GM12801 (cell line): Measurements from ENCODE around the gene BNIPL.

Experiments
- TF ChIP-seq, protein P1 (sequence below): IDR thresholded peaks from one replicate; pipeline ENCODE4 v1.5.1; 2011; ENCODE audit warnings: control low read depth; ENCODE audit not compliant: insufficient read length; ENCODE audit errors: extremely low read depth

BNIPL gene

DNA sequence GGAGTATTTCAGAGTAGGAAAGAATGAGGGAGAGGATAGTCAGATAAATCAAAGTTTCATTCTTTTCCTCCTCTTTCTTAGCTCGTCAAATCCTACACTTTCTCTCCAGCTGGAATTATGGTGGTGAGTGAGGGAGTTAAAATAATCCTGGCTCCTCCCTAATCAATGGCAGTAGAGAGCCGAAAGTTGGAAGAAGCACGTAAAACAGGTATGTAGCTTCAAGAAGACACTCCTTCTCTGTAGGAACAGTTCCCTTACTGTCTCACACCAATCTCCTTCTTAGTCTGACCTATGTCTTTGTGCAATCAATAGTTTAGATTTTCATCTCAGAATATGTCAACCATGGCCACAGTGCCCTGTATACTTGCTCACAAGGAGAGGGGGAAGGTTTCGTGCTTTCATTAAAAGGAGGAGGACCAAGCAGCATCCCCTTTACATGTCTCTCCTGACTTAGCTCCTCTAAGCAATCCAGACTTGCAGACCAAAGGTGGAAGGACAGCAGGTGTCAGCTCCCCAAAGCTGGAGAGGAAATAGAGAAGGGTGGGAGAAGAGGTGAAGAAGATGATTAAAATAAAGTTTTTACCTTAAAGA is 30.6 kb upstream of the BNIPL start:
- TF ChIP-seq, protein P1, sequence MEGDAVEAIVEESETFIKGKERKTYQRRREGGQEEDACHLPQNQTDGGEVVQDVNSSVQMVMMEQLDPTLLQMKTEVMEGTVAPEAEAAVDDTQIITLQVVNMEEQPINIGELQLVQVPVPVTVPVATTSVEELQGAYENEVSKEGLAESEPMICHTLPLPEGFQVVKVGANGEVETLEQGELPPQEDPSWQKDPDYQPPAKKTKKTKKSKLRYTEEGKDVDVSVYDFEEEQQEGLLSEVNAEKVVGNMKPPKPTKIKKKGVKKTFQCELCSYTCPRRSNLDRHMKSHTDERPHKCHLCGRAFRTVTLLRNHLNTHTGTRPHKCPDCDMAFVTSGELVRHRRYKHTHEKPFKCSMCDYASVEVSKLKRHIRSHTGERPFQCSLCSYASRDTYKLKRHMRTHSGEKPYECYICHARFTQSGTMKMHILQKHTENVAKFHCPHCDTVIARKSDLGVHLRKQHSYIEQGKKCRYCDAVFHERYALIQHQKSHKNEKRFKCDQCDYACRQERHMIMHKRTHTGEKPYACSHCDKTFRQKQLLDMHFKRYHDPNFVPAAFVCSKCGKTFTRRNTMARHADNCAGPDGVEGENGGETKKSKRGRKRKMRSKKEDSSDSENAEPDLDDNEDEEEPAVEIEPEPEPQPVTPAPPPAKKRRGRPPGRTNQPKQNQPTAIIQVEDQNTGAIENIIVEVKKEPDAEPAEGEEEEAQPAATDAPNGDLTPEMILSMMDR = no peak

- TF ChIP-seq, protein P1 = no peak
Measured at GRCh38 chr1:151006327-151007052, 29.9 kb upstream of the BNIPL start, which contains the start of gene MINDY1. Gene MINDY1 (minus strand): TSS chr1:151006902. CDS start chr1:151002617, 4,285 bp downstream.

DNA sequence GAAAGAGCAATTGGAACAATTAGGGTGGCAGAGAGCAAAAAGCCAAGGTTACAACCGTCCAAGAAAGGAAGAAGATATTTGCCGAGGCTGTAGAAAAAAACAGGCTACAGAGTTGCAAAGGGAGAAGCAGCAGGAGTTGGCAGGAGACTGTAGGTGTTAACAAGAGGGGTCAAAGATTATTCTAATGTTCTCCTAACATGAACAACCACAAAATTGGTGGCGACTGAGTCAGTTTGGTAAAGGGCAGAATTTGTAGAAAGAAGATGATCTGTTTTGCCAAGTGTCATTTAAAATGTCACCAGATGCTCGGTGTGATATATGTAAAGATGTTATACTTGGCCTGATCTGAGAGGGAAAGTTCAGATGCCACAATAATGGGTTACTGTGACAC is 28.5 kb upstream of the BNIPL start:
- TF ChIP-seq, protein P1 = no peak

DNA sequence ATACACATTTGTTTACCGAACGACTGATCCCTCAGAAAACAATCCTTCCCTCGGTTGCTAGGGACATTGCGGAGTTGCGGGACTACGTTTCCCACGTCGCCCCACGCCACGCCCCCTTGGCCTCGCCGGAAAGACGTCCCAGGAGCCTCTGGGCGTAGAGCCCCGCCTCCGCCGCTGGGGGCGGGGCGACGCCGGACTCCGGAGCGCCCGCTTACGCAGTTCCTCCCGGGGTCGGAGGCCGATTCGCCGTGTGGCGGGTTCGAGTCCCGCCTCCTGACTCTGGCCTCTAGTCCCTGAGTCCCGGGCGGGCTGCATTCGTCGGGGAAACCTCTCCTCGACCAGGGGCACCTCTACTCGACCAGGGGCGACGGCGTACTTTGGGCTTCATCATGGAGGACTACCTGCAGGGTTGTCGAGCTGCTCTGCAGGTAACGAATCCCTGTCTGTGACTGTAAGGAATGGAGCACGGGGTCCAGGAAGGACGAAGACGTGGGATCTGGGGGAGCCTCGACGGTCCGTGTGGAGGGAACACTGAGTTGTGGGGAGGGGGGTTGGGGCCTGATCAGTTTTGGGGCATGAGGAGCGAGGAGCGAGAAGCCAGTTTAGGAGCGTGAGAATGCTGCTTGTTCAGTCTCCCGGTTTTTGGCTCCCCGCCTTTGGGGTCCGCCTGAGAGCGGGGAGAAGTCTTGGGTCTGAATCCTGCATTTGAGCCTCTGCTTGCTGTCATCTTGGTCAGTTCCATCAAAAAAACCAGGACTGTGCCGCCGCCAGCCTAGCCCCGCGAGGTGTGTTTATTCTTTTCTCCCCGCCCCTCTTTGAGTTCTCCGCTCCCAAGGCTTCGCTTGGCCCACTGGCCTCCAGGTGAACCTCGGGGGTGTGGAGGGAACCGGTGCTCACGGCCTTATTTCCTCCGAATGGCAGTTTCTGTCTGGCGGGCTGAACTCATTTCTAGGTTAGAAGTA is 27.9 kb upstream of the BNIPL start, which contains the start of gene PRUNE1:
Gene PRUNE1 (plus strand): TSS at position 206 of the 962 bp plus-strand sequence. CDS start 184 bp downstream, at position 390.
- TF ChIP-seq, protein P1 = no peak

DNA sequence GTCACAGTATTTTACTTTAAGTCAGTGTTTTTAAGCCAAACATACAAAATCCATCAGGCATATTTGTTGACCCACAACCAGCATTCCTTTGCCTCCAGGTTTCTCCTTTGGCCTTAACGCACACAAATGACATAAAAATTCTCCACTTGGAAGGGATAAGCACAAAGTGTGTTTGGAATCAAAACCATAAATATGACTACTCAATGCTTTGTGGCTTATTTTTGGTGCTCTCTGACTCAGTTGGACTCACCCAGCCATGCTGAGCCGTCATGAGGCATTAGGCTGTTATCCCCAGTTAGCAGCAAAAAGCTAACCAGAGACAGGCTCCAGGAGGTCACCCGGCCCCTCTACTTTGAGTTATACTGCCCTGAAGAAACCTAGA is 27.2 kb upstream of the BNIPL start:
- TF ChIP-seq, protein P1 = no peak

- TF ChIP-seq, protein P1 = no peak
Measured at GRCh38 chr1:151009674-151010345, 26.6 kb upstream of the BNIPL start.
